Dedifferentiated amniotic fluid mesenchymal stem cell (primary cell): ENCODE results near the gene C16orf96.

Experiments
- DNase-seq: peaks from one replicate; pipeline ENCODE4 v3.0.0-alpha.2; 2016; ENCODE audit errors: extremely low spot score

Gene C16orf96

DNA sequence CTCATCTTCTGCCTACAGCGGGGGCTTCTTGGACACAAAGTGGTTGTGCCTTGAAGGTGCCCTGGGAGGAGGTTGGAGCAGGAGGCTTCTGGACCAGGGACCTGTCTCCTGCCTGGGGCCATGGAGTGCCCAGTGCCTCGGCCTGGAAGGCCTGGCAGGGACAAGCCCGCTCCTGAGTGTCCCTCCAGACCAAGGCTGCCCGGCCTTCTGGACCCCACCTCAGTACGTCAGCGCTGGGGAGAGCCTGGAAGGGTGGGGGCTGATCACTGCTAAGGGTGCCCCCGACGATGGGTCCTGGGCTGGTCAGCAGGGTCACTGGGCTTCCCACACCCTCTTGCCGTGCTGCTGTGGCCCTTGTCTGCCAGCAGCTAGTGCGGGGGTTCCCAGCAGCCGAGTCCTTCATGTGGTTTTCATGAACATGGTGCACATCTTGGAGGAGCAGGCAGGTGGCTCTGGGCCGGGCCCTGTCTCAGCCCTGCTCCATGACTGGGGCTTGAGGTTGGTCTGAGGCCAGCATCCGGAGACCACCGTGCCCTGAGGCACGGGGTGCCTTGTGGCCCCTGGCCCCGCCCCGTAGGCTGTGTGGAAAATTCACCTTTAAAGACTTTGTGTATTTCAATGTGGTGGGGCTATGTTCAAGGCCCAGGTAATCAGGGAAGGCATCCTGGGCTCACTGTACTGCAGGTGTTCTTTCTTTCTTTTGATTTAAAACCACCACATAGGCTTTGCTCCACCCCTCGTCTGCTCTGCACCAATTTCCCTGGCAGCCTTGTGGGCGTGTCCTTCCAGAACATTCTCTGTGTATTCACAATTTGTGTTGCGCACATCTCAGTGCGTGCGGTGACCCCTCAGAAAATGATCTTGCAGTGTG is 90.9 kb downstream of the C16orf96 start:
- DNase-seq, result no peak

DNA sequence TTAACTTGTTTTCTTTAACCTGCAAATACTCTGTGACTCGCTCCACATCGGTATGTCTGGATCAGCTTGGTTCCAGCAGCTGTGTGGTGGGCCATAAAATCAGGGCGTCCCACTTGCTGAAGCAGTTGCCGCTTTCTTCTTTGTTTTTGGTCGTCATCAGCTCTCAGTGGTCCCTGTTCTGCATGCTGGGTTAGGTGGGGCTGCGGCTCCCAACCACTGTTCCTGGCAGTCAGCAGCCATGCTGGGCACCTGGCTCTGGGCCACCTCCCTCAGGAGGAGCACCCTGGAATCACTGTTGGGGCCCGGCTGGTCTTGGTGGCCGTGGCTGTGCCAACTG is 91.5 kb downstream of the C16orf96 start:
- no peak for DNase-seq

DNA sequence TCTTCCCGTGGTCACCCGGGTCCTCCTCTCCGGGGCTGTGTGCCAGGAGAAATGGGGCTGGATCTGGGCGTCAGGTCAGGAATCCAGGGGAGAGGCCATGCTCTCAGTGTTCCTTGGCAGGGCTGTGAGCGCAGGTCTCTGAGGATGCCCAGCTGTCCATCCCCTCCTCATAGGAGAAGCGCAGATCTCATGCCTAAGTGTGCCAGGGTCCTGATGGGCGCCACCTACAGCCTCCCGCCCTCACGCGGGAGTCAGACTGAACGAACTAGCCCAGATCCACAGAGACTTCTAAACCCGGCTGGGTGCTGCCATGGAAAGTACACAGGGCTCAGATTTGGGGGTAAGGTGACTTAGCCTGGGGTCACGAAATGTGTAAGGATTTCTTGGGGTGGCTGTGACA is 92.8 kb downstream of the C16orf96 start:
- no peak for DNase-seq

DNA sequence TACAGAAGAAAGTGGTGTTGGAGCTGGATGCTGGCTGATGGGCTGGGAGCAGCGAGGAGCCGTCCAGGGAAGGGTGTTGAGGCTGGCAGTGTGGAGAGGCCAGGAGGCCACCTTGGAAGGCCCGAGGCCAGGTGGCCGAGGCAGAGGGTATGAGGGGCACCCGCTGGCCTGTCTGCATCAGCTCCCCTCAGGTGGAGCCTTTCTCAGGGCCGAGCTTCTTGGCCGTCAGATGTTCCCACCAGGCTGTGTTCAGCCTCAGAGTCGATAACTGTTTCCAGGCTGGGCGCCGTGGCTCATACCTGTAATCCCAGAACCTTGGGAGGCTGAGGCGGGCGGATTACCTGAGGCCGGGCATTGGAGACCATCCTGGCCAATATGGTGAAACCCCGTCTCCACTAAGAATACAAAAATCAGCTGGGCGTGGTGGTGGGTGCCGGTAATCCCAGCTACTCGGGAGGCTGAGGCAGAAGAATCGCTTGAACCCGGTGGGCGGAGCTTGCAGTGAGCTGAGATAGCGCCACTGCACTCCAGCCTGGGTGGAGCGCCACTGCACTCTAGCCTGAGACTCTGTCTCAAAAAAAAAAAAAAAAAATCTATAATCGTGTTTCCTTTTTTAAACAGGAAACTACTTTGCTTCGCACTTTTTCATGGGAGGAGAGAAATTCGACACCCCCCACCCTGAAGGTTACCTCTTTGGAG is 93.8 kb downstream of the C16orf96 start:
- DNase-seq, result no peak
